NCI-H510A (cell line): ENCODE data around the gene PHF1.
A peak's percentile ranks its signal among the peaks of the same experiment; 100 is the strongest.

ENCODE experiments used
- DNase-seq: peaks from one replicate; lab custom pipeline; 2025; lab: John Stamatoyannopoulos, UW

The PHF1 gene

GRCh38 chr6:33433001-33433543 lies 22.3 kb downstream of the PHF1 start:
- DNase-seq = no peak

- no peak for DNase-seq
Measured at GRCh38 chr6:33433544-33434191, 22.9 kb downstream of the PHF1 start.

- no peak for DNase-seq
Measured at GRCh38 chr6:33434961-33435360, 24.1 kb downstream of the PHF1 start.

GRCh38 chr6:33437666-33438065 lies 26.9 kb downstream of the PHF1 start:
- DNase-seq = no peak

GRCh38 chr6:33438978-33439594 lies 28.3 kb downstream of the PHF1 start:
- DNase-seq = no peak

- DNase-seq = no peak
Measured at GRCh38 chr6:33439956-33440648, 29.3 kb downstream of the PHF1 start.

GRCh38 chr6:33440649-33441309 lies 30.0 kb downstream of the PHF1 start:
- no peak for DNase-seq

- DNase-seq = no peak
Measured at GRCh38 chr6:33441457-33441856, 30.6 kb downstream of the PHF1 start.

- no peak for DNase-seq
Measured at GRCh38 chr6:33442283-33442682, 31.5 kb downstream of the PHF1 start.

- no peak for DNase-seq
Measured at GRCh38 chr6:33443025-33443424, 32.2 kb downstream of the PHF1 start.

GRCh38 chr6:33443619-33444504 lies 33.0 kb downstream of the PHF1 start:
- DNase-seq = no peak

GRCh38 chr6:33445119-33445603 lies 34.3 kb downstream of the PHF1 start:
- no peak for DNase-seq

GRCh38 chr6:33446356-33446755 lies 35.5 kb downstream of the PHF1 start:
- no peak for DNase-seq

- no peak for DNase-seq
Measured at GRCh38 chr6:33450434-33450833, 39.6 kb downstream of the PHF1 start.

GRCh38 chr6:33451606-33452005 lies 40.8 kb downstream of the PHF1 start:
- DNase-seq = no peak

GRCh38 chr6:33452496-33452895 lies 41.7 kb downstream of the PHF1 start:
- DNase-seq = no peak

- no peak for DNase-seq
Measured at GRCh38 chr6:33453393-33454008, 42.7 kb downstream of the PHF1 start.

GRCh38 chr6:33454009-33454946 lies 43.5 kb downstream of the PHF1 start, which contains the start of gene ZBTB9:
Gene ZBTB9 (plus strand): TSS chr6:33454576. CDS start chr6:33455101, 525 bp downstream.
- DNase-seq = peak; percentile 98

- no peak for DNase-seq
Measured at GRCh38 chr6:33455051-33455450, 44.2 kb downstream of the PHF1 start.

- no peak for DNase-seq
Measured at GRCh38 chr6:33456156-33456555, 45.3 kb downstream of the PHF1 start.
